H9 (cell line): ENCODE measurements around the gene SPRYD3. TPM values are rescaled to one million over a fixed set of nuclear protein-coding genes. Genes with fewer than 3 reads are reported as not detected.
A peak's percentile ranks its signal among the peaks of the same experiment; 100 is the strongest.

Experiments
- DNase-seq: peaks from one replicate; pipeline ENCODE4 v3.0.0-alpha.2; 2017
- H2AFZ ChIP-seq: one replicate; pipeline ENCODE4 v1.6.1; 2013; ENCODE audit warnings: mild to moderate bottlenecking, low read length, control low read depth, moderate library complexity
- H2AK5ac ChIP-seq: 2 replicates; pipeline ENCODE4 v1.6.1; 2013; ENCODE audit warnings: low read length, control low read depth, mixed read lengths; ENCODE audit not compliant: insufficient read length
- H2BK120ac ChIP-seq: one replicate; pipeline ENCODE4 v1.6.1; 2013; ENCODE audit warnings: low read depth, mild to moderate bottlenecking, low read length, control low read depth, inconsistent platforms; ENCODE audit not compliant: poor library complexity, severe bottlenecking
- H2BK12ac ChIP-seq: 2 replicates; pipeline ENCODE4 v1.6.1; 2013; ENCODE audit warnings: low read length, control low read depth, mixed read lengths, low read depth; ENCODE audit not compliant: insufficient read length
- H2BK15ac ChIP-seq: 2 replicates; pipeline ENCODE4 v1.6.1; 2013; ENCODE audit warnings: low read depth, low read length, control low read depth
- H2BK20ac ChIP-seq: one replicate; pipeline ENCODE4 v1.6.1; 2013; ENCODE audit warnings: low read depth, mild to moderate bottlenecking, low read length, control low read depth, inconsistent platforms; ENCODE audit not compliant: poor library complexity, severe bottlenecking
- H2BK5ac ChIP-seq: 2 replicates; pipeline ENCODE4 v1.6.1; 2013; ENCODE audit warnings: low read length, control low read depth, mixed read lengths; ENCODE audit not compliant: insufficient read length
- H3K14ac ChIP-seq: 2 replicates; pipeline ENCODE4 v1.6.1; 2013; ENCODE audit warnings: low read length, control low read depth; ENCODE audit not compliant: insufficient read depth
- H3K18ac ChIP-seq: 2 replicates; pipeline ENCODE4 v1.6.1; 2013; ENCODE audit warnings: low read depth, mild to moderate bottlenecking, mixed read lengths, low read length, control low read depth; ENCODE audit not compliant: insufficient read length
- H3K23ac ChIP-seq: 2 replicates; pipeline ENCODE4 v1.6.1; 2013; ENCODE audit warnings: low read length, control low read depth, mixed read lengths, low read depth; ENCODE audit not compliant: insufficient read length
- H3K23me2 ChIP-seq: 2 replicates; pipeline ENCODE4 v1.6.1; 2013; ENCODE audit warnings: low read depth, mild to moderate bottlenecking, mixed read lengths, low read length, control low read depth; ENCODE audit not compliant: insufficient read length, poor library complexity, severe bottlenecking
- H3K27ac ChIP-seq: 2 replicates; pipeline ENCODE4 v1.5.1; 2013; ENCODE audit warnings: low read length, control low read depth, mixed read lengths, low read depth; ENCODE audit not compliant: insufficient read length
- H3K27me3 ChIP-seq: 2 replicates; pipeline ENCODE4 v1.6.1; 2013; ENCODE audit warnings: low read length, control low read depth, inconsistent platforms; ENCODE audit not compliant: insufficient read depth
- H3K4ac ChIP-seq: 2 replicates; pipeline ENCODE4 v1.6.1; 2013; ENCODE audit warnings: low read depth, mild to moderate bottlenecking, control low read depth, inconsistent platforms, low read length, moderate library complexity
- H3K4me1 ChIP-seq: 2 replicates; pipeline ENCODE4 v1.6.1; 2013; ENCODE audit warnings: low read length, control low read depth, inconsistent platforms; ENCODE audit not compliant: insufficient read depth
- H3K4me2 ChIP-seq: 2 replicates; pipeline ENCODE4 v1.6.1; 2013; ENCODE audit warnings: low read length, control low read depth, mixed read lengths; ENCODE audit not compliant: insufficient read length, insufficient read depth
- H3K56ac ChIP-seq: 2 replicates; pipeline ENCODE4 v1.6.1; 2013; ENCODE audit warnings: low read depth, mild to moderate bottlenecking, mixed read lengths, low read length, control low read depth; ENCODE audit not compliant: insufficient read length
- H3K79me1 ChIP-seq: 2 replicates; pipeline ENCODE4 v1.6.1; 2013; ENCODE audit warnings: low read depth, mild to moderate bottlenecking, moderate library complexity, low read length, control low read depth, inconsistent platforms; ENCODE audit not compliant: insufficient read depth, poor library complexity, severe bottlenecking
- H3K79me2 ChIP-seq: 2 replicates; pipeline ENCODE4 v1.6.1; 2013; ENCODE audit warnings: low read length, control low read depth, inconsistent platforms; ENCODE audit not compliant: insufficient read depth
- H3K9ac ChIP-seq: 2 replicates; pipeline ENCODE4 v1.6.1; 2013; ENCODE audit warnings: low read length, control low read depth, mixed read lengths; ENCODE audit not compliant: insufficient read length; ENCODE audit errors: extremely low read depth
- H3K9me3 ChIP-seq: one replicate; pipeline ENCODE4 v1.6.1; 2013; ENCODE audit warnings: low read depth, low read length, inconsistent platforms; ENCODE audit not compliant: control insufficient read depth
- H3T11ph ChIP-seq: one replicate; pipeline ENCODE4 v1.6.1; 2013; ENCODE audit warnings: mild to moderate bottlenecking, low read length, control low read depth, inconsistent platforms
- H4K20me1 ChIP-seq: one replicate; pipeline ENCODE4 v1.6.1; 2013; ENCODE audit not compliant: control insufficient read depth, insufficient read length, insufficient read depth
- H4K5ac ChIP-seq: 2 replicates; pipeline ENCODE4 v1.6.1; 2013; ENCODE audit warnings: low read depth, mild to moderate bottlenecking, mixed read lengths, low read length, control low read depth; ENCODE audit not compliant: insufficient read length
- H4K8ac ChIP-seq: replicated peaks from 2 replicates; pipeline ENCODE4 v1.6.1; 2013; ENCODE audit warnings: low read length, control low read depth, mixed read lengths, low read depth; ENCODE audit not compliant: insufficient read length
- H4K91ac ChIP-seq: 2 replicates; pipeline ENCODE4 v1.6.1; 2013; ENCODE audit warnings: low read depth, mild to moderate bottlenecking, moderate library complexity, mixed read lengths, low read length, control low read depth; ENCODE audit not compliant: insufficient read length
- H3K27ac Mint-ChIP-seq, 3 experiments: 2 replicates in 2 of 3; 3 replicates in 1 of 3; pipeline ENCODE4 v1.8.0; 2020 to 2021; ENCODE audit warnings: mixed read lengths in 3 of 3, mild to moderate bottlenecking in 1 of 3, moderate library complexity in 1 of 3
- H3K27me3 Mint-ChIP-seq: 2 replicates; pipeline ENCODE4 v1.8.0; 2021; ENCODE audit warnings: low read depth, mild to moderate bottlenecking, moderate library complexity, mixed read lengths
- H3K36me3 Mint-ChIP-seq, 3 experiments: 2 replicates in 2 of 3; 3 replicates in 1 of 3; pipeline ENCODE4 v1.8.0; 2020 to 2021; ENCODE audit warnings: low read depth in 3 of 3, mixed read lengths in 3 of 3; ENCODE audit not compliant: insufficient read depth in 1 of 3
- H3K4me1 Mint-ChIP-seq, 2 experiments: 2 replicates each; pipeline ENCODE4 v1.8.0; 2020; ENCODE audit warnings: mixed read lengths in 2 of 2
- H3K4me3 Mint-ChIP-seq, 2 experiments: 2 replicates in 1 of 2; 3 replicates in 1 of 2; pipeline ENCODE4 v1.8.0; 2020 to 2021; ENCODE audit warnings: mild to moderate bottlenecking in 2 of 2, mixed read lengths in 2 of 2, moderate library complexity in 1 of 2
- H3K9me3 Mint-ChIP-seq, 2 experiments: 2 replicates in 1 of 2; 3 replicates in 1 of 2; pipeline ENCODE4 v1.8.0; 2020; ENCODE audit warnings: mild to moderate bottlenecking in 2 of 2, mixed read lengths in 2 of 2, moderate library complexity in 1 of 2
- CTCF ChIP-seq: fragments of 200-600 bp; sonication (generic); conservative IDR thresholded peaks from 3 replicates; pipeline ENCODE4 v1.8.0; 2021; ENCODE audit warnings: antibody characterized with exemption, mild to moderate bottlenecking
- WGBS: extraction: QIAGEN DNeasy Blood & Tissue Kit; methylation state at CpG from one replicate; pipeline ENCODE4 v1.1.7; 2013; ENCODE audit warnings: missing lambda C conversion rate, low lambda C conversion rate, mixed read lengths; ENCODE audit not compliant: insufficient read length; ENCODE audit errors: extremely low coverage; 5-methylcytosine and 5-hydroxymethylcytosine counted together
- total RNA-seq: library from RNA; stranded (reverse); gene quantifications from 2 replicates; pipeline ENCODE4 v1.2.1, GENCODE V29; 2021

SPRYD3 gene
- total RNA-seq, 1 experiment from 2014 or later = 6.5 TPM

- Histone ChIP-seq H2BK5ac (no peak overlapping the region), H2BK20ac (no peak overlapping the region), H3K4me2 (peak overlapping the region; percentile 46), H4K91ac (no peak overlapping the region), H2AK5ac (no peak overlapping the region), H3K56ac (no peak overlapping the region), H3K9me3 (no peaks in the 10 kb centered on the region), H4K20me1 (no peaks in the 10 kb centered on the region), H3K23ac (no peak overlapping the region), H2BK12ac (no peak overlapping the region), H4K8ac (no peak overlapping the region), H3K27me3 (no peaks in the 10 kb centered on the region; the same call in 1 of the 2 replicates), H3K23me2 (peaks cover 15% of the 10 kb centered on the region), H3T11ph (no peak overlapping the region), H2BK120ac (no peak overlapping the region), H2AFZ (no peak overlapping the region), H3K79me1 (no peaks in the 10 kb centered on the region), H3K4me1 (peaks cover 25% of the 10 kb centered on the region; the same call in 1 of the 2 replicates), H3K14ac (no peak overlapping the region), H2BK15ac (no peak overlapping the region), H4K5ac (no peak overlapping the region), H3K27ac (no peak overlapping the region), H3K9ac (no peak overlapping the region), H3K4ac (no peak overlapping the region), H3K18ac (no peak overlapping the region), H3K79me2 (no peaks in the 10 kb centered on the region; the same call in 1 of the 2 replicates)
- H3K4me3 Mint-ChIP-seq = peak overlapping the region; percentile 38 to 69
- peaks cover 50 to 61% of the 10 kb centered on the region in 2 experiments for H3K4me1 Mint-ChIP-seq
- H3K27me3 Mint-ChIP-seq = peaks cover 16% of the 10 kb centered on the region
- peaks cover 6 to 8% (median 7%) of the 10 kb centered on the region in 3 experiments; a peak in 5 of 7 replicates for H3K36me3 Mint-ChIP-seq
- TF ChIP-seq CTCF = no peak
- WGBS = no CpG with 5 or more reads among the region's 2 CpGs
- H3K9me3 Mint-ChIP-seq = no peaks in the 10 kb centered on the region; a peak in 1 of 5 replicates
- H3K27ac Mint-ChIP-seq = peak overlapping the region in 1 of 3 experiments; percentile 6; a peak in 1 of 7 replicates
- no peak for DNase-seq
These were observed 28.6 kb downstream of the SPRYD3 start for GRCh38 chr12:53050426-53051057.
